ENCODE results near the gene FANCF.

DNA sequence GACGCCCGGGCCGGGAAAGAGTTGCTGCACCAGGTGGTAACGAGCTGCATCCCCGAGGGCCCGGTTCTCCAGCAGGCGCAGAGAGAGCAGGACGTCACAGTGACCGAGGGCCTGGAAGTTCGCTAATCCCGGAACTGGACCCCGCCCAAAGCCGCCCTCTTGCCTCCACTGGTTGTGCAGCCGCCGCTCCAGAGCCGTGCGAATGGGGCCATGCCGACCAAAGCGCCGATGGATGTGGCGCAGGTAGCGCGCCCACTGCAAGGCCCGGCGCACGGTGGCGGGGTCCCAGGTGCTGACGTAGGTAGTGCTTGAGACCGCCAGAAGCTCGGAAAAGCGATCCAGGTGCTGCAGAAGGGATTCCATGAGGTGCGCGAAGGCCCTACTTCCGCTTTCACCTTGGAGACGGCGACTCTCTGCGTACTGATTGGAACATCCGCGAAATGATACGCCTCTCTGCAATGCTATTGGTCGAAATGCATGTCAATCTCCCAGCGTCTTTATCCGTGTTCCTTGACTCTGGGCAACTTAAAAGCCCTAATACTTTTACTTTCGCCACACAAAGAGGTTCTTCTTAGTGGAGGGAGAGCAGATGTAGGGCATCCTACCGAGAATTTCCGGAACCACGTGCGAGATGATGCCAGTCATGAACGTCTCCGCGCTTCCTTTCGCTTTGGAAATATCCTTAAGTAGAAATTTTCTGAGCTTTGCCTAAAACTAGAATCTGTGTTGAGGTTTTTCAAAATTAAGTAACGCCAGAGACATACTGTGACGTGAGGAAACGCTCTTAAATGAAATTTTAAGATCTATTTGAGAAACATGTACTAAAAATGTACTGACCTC lies at the start of gene FANCF:
- TF ChIP-seq, protein P1, sequence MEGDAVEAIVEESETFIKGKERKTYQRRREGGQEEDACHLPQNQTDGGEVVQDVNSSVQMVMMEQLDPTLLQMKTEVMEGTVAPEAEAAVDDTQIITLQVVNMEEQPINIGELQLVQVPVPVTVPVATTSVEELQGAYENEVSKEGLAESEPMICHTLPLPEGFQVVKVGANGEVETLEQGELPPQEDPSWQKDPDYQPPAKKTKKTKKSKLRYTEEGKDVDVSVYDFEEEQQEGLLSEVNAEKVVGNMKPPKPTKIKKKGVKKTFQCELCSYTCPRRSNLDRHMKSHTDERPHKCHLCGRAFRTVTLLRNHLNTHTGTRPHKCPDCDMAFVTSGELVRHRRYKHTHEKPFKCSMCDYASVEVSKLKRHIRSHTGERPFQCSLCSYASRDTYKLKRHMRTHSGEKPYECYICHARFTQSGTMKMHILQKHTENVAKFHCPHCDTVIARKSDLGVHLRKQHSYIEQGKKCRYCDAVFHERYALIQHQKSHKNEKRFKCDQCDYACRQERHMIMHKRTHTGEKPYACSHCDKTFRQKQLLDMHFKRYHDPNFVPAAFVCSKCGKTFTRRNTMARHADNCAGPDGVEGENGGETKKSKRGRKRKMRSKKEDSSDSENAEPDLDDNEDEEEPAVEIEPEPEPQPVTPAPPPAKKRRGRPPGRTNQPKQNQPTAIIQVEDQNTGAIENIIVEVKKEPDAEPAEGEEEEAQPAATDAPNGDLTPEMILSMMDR (IDR thresholded peaks at IDR 0.05; ENCODE audit: insufficient read depth, low read length) = no peak
- TF ChIP-seq GABPA (IDR thresholded peaks at IDR 0.05; ENCODE audit: low read depth) (peak; percentile 16), POLR2AphosphoS5 (IDR thresholded peaks at IDR 0.05; ENCODE audit: low read depth) (peak; percentile 72), SPI1 (IDR thresholded peaks at IDR 0.05; ENCODE audit: borderline replicate concordance, low read depth) (peak; percentile 64; the same call in 1 of the 2 replicates)
- TF ChIP-seq, protein P2, sequence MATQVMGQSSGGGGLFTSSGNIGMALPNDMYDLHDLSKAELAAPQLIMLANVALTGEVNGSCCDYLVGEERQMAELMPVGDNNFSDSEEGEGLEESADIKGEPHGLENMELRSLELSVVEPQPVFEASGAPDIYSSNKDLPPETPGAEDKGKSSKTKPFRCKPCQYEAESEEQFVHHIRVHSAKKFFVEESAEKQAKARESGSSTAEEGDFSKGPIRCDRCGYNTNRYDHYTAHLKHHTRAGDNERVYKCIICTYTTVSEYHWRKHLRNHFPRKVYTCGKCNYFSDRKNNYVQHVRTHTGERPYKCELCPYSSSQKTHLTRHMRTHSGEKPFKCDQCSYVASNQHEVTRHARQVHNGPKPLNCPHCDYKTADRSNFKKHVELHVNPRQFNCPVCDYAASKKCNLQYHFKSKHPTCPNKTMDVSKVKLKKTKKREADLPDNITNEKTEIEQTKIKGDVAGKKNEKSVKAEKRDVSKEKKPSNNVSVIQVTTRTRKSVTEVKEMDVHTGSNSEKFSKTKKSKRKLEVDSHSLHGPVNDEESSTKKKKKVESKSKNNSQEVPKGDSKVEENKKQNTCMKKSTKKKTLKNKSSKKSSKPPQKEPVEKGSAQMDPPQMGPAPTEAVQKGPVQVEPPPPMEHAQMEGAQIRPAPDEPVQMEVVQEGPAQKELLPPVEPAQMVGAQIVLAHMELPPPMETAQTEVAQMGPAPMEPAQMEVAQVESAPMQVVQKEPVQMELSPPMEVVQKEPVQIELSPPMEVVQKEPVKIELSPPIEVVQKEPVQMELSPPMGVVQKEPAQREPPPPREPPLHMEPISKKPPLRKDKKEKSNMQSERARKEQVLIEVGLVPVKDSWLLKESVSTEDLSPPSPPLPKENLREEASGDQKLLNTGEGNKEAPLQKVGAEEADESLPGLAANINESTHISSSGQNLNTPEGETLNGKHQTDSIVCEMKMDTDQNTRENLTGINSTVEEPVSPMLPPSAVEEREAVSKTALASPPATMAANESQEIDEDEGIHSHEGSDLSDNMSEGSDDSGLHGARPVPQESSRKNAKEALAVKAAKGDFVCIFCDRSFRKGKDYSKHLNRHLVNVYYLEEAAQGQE (IDR thresholded peaks at IDR 0.05; ENCODE audit: insufficient replicate concordance, low read depth) = no peak
